Hematopoietic multipotent progenitor cell treated with erythropoietin and hydrocortisone succinate and interleukin-3 and kit ligand, for 15 days (in vitro differentiated cells): ENCODE results near the gene STPG2.

Experiments
- DNase-seq: peaks from one replicate; pipeline ENCODE4 v3.0.0-alpha.2; 2015; ENCODE audit warnings: low spot score

The STPG2 gene

DNA sequence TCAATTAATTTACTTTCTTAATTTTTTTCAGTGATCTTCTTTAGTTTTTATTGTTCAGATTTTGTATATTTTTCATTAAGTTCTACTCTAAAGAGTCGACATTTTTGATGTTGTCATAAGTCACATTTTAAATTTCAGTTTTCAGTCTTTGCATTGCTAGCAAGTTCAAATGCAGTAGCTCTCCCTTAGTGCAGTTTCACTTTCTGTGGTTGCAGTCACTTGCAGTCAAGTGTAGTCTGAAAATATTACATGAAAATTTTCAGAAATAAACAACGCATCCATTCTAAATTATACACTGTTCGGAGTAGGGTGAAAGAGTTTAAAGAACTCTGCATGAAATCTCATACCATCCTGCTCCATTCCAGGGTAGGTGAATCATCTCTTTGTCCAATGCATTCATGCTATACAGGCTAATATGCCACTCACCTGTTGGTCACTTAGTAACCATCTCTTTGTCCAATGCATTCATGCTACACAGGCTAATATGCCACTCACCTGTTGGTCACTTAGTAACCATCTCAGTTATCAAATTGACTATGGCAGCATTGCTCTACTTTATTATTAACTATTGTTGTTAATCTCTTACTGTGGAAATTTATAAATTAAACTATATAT is 356.9 kb downstream of the STPG2 start:
- no peak for DNase-seq

- no peak for DNase-seq
Observed at GRCh38 chr4:97778174-97778573, 365.1 kb downstream of the STPG2 start.

- DNase-seq: no peak
Observed at GRCh38 chr4:97774347-97774989, 368.8 kb downstream of the STPG2 start.

- DNase-seq: no peak
Observed at GRCh38 chr4:97770222-97770621, 373.1 kb downstream of the STPG2 start.

DNA sequence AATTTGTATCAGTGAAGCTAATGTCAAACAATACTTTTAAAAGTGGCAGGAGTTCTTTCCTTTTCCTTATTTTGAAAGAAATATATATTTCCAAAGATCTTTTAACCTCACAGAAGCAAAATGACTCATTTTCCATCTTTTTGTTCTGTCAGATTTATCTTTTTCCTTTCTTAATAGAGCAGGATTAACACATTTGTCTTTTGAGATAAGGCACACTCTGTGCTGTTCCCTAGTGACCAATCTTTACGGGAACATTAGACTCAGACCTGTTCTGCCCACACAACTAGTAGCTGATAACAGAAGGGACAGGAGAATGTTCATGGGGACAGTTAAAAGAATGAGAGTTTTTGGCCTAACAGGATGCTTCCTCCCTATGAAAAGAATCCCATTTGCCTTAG is 381.2 kb downstream of the STPG2 start:
- no peak for DNase-seq

- DNase-seq: no peak
Observed at GRCh38 chr4:97761445-97762114, 381.7 kb downstream of the STPG2 start.

DNA sequence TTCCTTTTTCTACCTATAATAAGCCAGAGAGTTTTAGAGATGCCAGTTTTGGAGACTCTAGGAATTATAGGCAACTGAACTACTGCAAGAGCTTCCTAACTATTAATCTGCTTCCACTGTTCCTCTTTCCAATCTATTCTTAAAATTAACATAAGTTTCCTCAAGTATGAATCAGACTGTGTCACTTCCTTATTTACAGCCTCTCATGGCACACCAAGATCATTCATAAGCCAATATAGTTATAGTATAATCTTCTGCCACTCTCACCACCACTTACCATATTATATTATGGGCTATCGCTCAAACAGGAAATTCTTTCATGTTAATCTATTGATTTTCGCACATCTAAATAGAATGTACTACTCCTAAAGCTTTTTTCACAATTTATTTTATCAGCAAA is 383.5 kb downstream of the STPG2 start:
- no peak for DNase-seq

GRCh38 chr4:97752599-97752998 is 390.7 kb downstream of the STPG2 start:
- DNase-seq: no peak

- DNase-seq: no peak
Observed at GRCh38 chr4:97747945-97748344, 395.3 kb downstream of the STPG2 start.

GRCh38 chr4:97720869-97721432 is 422.3 kb downstream of the STPG2 start:
- no peak for DNase-seq

GRCh38 chr4:97691111-97691605 is 452.1 kb downstream of the STPG2 start:
- DNase-seq: no peak

- DNase-seq: no peak
Observed at GRCh38 chr4:97670703-97671269, 472.5 kb downstream of the STPG2 start.

GRCh38 chr4:97665553-97665952 is 477.7 kb downstream of the STPG2 start:
- DNase-seq: no peak

- DNase-seq: no peak
Observed at GRCh38 chr4:97664741-97665140, 478.5 kb downstream of the STPG2 start.

- no peak for DNase-seq
Observed at GRCh38 chr4:97662133-97662532, 481.1 kb downstream of the STPG2 start.

GRCh38 chr4:97656044-97656720 is 487.1 kb downstream of the STPG2 start:
- DNase-seq: no peak

DNA sequence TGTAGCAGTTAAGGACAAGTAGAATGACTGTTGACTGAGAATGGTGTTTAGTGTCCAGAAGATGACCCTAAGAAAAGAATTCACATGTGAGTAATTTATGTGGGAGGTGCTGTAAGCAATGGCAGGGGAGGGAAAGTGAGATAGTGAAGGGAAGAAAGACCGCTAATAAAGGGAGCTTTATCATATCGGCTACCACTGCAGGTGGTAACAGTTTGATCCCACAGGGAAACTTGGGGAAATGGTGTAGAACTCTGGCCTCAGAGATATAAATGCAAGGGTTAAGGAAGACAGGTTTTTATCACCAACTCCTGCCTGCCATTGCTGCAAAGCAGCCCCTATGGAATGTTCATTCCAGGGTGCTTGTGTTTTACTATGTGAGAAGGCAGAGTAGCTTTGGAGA is 489.6 kb downstream of the STPG2 start:
- DNase-seq: no peak

DNA sequence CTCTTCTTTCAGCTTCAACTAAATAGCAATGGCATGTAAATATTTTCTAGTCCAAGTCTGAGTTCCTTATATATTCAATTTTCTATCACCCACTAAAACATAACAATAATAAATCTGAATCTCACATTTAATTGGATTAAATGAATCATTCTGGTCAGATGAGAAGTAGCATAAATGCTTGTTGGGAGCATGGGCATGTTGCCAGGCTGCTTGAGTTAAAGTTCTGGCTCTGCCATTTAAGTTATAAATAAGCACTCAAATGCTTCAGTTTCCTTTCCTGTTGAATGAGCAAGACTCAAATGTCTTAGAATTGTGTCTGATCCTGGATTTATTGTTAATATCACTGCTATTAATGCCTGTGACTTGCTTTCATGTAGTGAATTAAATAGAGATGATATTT is 496.3 kb downstream of the STPG2 start:
- DNase-seq: no peak

- no peak for DNase-seq
Observed at GRCh38 chr4:97645071-97645821, 498.0 kb downstream of the STPG2 start.

DNA sequence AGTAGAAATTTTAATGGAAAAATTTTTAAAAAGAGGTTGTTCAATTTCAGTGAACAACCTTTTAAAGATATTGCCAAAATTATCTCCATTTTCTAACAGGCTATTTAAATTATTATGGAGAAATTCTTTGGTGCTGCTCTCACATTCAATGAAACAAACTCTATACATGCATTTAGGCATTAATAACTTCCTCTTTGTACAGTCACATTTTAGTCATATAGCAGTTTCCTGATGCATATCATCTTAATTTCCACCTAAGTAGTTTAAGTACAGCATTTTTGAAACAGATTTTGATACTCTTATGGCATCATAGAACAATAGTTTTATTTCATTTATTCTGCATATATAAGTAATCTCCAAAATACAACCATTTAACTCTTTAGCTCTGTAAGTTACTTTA is 500.1 kb downstream of the STPG2 start:
- DNase-seq: no peak

GRCh38 chr4:97639961-97640360 is 503.3 kb downstream of the STPG2 start:
- no peak for DNase-seq
